ENCODE measurements around the gene CCDC136.

The CCDC136 gene

DNA sequence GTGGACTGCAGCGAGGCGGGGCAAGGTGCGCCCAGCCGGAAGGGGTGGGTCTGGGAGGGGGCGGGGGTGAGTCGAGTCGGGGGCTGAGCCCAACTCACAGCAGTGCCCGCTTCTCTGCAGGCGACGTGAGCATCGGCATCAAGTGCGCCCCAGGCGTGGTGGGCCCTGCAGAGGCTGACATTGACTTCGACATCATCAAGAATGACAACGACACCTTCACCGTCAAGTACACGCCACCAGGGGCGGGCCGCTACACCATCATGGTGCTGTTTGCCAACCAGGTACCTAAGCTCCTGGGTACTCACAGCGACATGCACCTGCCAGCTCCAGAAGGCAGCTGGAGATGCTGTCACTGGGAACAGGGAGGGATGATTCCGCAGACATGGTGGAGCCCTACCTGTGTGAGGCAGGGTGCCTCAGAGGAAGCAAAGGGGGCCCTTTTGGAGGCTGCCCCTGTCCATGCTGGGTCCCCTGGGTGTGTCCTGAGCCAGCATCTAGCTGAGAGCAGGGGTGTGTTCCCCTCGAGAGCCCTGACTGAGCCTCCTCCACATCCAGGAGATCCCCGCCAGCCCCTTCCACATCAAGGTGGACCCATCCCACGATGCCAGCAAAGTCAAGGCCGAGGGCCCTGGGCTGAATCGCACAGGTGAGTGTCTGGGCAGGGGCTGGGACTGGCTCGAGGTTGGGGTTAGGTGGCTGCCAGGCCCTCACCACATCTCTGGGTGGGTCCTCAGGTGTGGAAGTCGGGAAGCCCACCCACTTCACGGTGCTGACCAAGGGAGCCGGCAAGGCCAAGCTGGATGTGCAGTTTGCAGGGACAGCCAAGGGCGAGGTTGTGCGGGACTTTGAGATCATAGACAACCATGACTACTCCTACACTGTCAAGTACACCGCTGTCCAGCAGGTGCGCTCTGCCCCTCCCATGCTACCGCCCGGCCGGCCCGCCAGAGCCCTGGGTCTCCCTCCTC, 51.2 kb downstream of the CCDC136 start:
- Histone ChIP-seq H3K27me3 (ENCODE audit: low read depth, low read length) (no peaks in the 10 kb centered on the region), H3K9me3 (ENCODE audit: control insufficient read depth in 1 of 2, low read length in 2 of 2) (no peaks in the 10 kb centered on the region), H3K36me3 (ENCODE audit: control insufficient read depth in 1 of 2, insufficient read depth in 2 of 2, low read length in 2 of 2) (peaks cover 52 to 100% of the 10 kb centered on the region in 2 donors), H3K4me3 (ENCODE audit: low read depth in 1 of 2, low read length in 2 of 2) (no peak overlapping the region), H3K4me1 (ENCODE audit: control insufficient read depth in 1 of 2, insufficient read depth in 2 of 2, low read length in 2 of 2) (no peaks in the 10 kb centered on the region), H3K27ac (ENCODE audit: low read length) (no peak overlapping the region)

DNA sequence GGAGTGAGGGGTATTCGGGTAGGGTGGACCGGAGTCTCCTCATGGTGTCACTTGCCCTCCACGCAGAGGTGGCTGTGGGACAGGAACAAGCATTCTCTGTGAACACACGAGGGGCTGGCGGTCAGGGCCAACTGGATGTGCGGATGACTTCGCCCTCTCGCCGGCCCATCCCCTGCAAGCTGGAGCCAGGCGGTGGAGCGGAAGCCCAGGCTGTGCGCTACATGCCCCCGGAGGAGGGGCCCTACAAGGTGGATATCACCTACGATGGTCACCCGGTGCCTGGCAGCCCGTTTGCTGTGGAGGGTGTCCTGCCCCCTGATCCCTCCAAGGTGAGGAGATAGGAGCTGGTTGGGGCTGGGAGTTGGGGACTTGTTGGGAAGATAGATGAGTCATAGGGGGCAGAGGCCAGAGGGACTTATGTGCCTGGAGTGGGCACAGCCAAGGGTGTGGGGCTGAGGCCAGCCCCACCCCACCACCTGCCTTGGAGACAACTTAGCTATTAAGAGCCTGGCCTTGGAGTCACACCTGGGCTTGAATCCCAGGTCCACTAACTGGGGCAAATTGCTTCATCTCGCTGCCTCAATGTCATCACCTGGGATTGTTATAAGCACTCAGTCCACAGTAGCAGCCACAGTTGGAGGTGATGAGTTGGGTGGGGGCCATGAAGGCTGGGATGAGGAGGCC, 52.3 kb downstream of the CCDC136 start:
- Histone ChIP-seq H3K4me3 (ENCODE audit: low read depth in 1 of 2, low read length in 2 of 2) (no peak overlapping the region), H3K4me1 (ENCODE audit: control insufficient read depth in 1 of 2, insufficient read depth in 2 of 2, low read length in 2 of 2) (no peaks in the 10 kb centered on the region), H3K27ac (ENCODE audit: low read length) (no peak overlapping the region), H3K9me3 (ENCODE audit: control insufficient read depth in 1 of 2, low read length in 2 of 2) (no peaks in the 10 kb centered on the region), H3K27me3 (ENCODE audit: low read depth, low read length) (no peaks in the 10 kb centered on the region), H3K36me3 (ENCODE audit: control insufficient read depth in 1 of 2, insufficient read depth in 2 of 2, low read length in 2 of 2) (peaks cover 47 to 100% of the 10 kb centered on the region in 2 donors)

DNA sequence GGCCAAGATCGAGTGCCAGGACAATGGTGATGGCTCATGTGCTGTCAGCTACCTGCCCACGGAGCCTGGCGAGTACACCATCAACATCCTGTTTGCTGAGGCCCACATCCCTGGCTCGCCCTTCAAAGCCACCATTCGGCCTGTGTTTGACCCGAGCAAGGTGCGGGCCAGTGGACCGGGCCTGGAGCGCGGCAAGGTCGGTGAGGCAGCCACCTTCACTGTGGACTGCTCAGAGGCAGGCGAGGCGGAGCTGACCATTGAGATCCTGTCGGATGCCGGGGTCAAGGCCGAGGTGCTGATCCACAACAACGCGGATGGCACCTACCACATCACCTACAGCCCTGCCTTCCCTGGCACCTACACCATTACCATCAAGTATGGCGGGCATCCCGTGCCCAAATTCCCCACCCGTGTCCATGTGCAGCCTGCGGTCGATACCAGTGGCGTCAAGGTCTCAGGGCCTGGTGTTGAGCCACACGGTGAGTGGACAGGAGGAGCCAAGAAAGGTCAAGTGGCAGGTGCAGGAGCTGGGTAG, 53.1 kb downstream of the CCDC136 start:
- no peaks in the 10 kb centered on the region for H3K4me1 ChIP-seq (ENCODE audit: control insufficient read depth in 1 of 2, insufficient read depth in 2 of 2, low read length in 2 of 2)
- H3K27me3 ChIP-seq (ENCODE audit: low read depth, low read length): no peaks in the 10 kb centered on the region
- no peaks in the 10 kb centered on the region for H3K9me3 ChIP-seq (ENCODE audit: control insufficient read depth in 1 of 2, low read length in 2 of 2)
- no peak overlapping the region for H3K27ac ChIP-seq (ENCODE audit: low read length)
- no peak overlapping the region for H3K4me3 ChIP-seq (ENCODE audit: low read depth in 1 of 2, low read length in 2 of 2)
- peaks cover 42 to 100% of the 10 kb centered on the region in 2 donors for H3K36me3 ChIP-seq (ENCODE audit: control insufficient read depth in 1 of 2, insufficient read depth in 2 of 2, low read length in 2 of 2)

GRCh38 chr7:128845475-128845874, 53.7 kb downstream of the CCDC136 start:
- Histone ChIP-seq H3K27me3 (ENCODE audit: low read depth, low read length) (no peaks in the 10 kb centered on the region), H3K27ac (ENCODE audit: low read length) (no peak overlapping the region), H3K9me3 (ENCODE audit: control insufficient read depth in 1 of 2, low read length in 2 of 2) (no peaks in the 10 kb centered on the region), H3K36me3 (ENCODE audit: control insufficient read depth in 1 of 2, insufficient read depth in 2 of 2, low read length in 2 of 2) (peaks cover 42 to 100% of the 10 kb centered on the region in 2 donors), H3K4me3 (ENCODE audit: low read depth in 1 of 2, low read length in 2 of 2) (no peak overlapping the region), H3K4me1 (ENCODE audit: control insufficient read depth in 1 of 2, insufficient read depth in 2 of 2, low read length in 2 of 2) (no peaks in the 10 kb centered on the region)

- Histone ChIP-seq H3K27ac (ENCODE audit: low read length) (no peak overlapping the region), H3K36me3 (ENCODE audit: control insufficient read depth in 1 of 2, insufficient read depth in 2 of 2, low read length in 2 of 2) (peaks cover 42 to 100% of the 10 kb centered on the region in 2 donors), H3K27me3 (ENCODE audit: low read depth, low read length) (no peaks in the 10 kb centered on the region), H3K4me3 (ENCODE audit: low read depth in 1 of 2, low read length in 2 of 2) (no peak overlapping the region), H3K9me3 (ENCODE audit: control insufficient read depth in 1 of 2, low read length in 2 of 2) (no peaks in the 10 kb centered on the region), H3K4me1 (ENCODE audit: control insufficient read depth in 1 of 2, insufficient read depth in 2 of 2, low read length in 2 of 2) (no peaks in the 10 kb centered on the region)
These were observed 54.2 kb downstream of the CCDC136 start for GRCh38 chr7:128845987-128846386.

DNA sequence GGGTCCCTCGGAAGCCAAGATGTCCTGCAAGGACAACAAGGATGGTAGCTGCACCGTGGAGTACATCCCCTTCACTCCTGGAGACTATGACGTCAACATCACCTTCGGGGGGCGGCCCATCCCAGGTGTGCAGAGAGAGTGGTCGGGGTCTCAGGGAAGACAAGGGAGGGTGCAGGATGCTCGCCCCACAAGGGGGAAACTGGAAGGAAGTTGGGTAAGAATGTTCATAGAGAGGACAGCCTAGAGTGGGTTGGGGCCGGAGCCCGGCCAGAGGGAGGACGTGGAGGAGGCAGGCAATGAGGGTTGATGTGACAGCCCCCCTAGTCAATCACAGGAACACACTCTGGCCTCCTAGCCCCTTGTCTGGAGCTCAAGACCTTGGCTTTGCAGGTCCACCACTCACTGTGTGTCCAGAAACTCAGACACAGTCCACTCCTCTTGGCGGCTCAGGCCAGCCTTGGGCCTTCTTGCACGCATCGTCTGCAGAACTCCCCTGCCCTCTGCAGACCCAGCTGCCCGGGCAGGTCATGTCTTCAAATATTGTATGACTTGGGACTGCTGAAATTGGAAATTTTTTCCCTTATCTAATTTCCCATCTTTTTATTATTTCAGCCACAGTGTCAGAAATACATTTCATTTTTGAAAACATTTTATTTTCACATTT, 55.1 kb downstream of the CCDC136 start:
- Histone ChIP-seq H3K4me1 (ENCODE audit: control insufficient read depth in 1 of 2, insufficient read depth in 2 of 2, low read length in 2 of 2) (no peaks in the 10 kb centered on the region), H3K4me3 (ENCODE audit: low read depth in 1 of 2, low read length in 2 of 2) (no peak overlapping the region), H3K36me3 (ENCODE audit: control insufficient read depth in 1 of 2, insufficient read depth in 2 of 2, low read length in 2 of 2) (peaks cover 38 to 100% of the 10 kb centered on the region in 2 donors), H3K27me3 (ENCODE audit: low read depth, low read length) (no peaks in the 10 kb centered on the region), H3K9me3 (ENCODE audit: control insufficient read depth in 1 of 2, low read length in 2 of 2) (no peaks in the 10 kb centered on the region), H3K27ac (ENCODE audit: low read length) (no peak overlapping the region)

GRCh38 chr7:128847721-128848211, 56.0 kb downstream of the CCDC136 start:
- Histone ChIP-seq H3K27ac (ENCODE audit: low read length) (no peak overlapping the region), H3K4me1 (ENCODE audit: control insufficient read depth in 1 of 2, insufficient read depth in 2 of 2, low read length in 2 of 2) (no peaks in the 10 kb centered on the region), H3K9me3 (ENCODE audit: control insufficient read depth in 1 of 2, low read length in 2 of 2) (no peaks in the 10 kb centered on the region), H3K4me3 (ENCODE audit: low read depth in 1 of 2, low read length in 2 of 2) (no peak overlapping the region), H3K27me3 (ENCODE audit: low read depth, low read length) (no peaks in the 10 kb centered on the region), H3K36me3 (ENCODE audit: control insufficient read depth in 1 of 2, insufficient read depth in 2 of 2, low read length in 2 of 2) (peaks cover 39 to 100% of the 10 kb centered on the region in 2 donors)

- no peak overlapping the region for H3K27ac ChIP-seq (ENCODE audit: low read length)
These were observed 56.8 kb downstream of the CCDC136 start for GRCh38 chr7:128848289-128849155.

DNA sequence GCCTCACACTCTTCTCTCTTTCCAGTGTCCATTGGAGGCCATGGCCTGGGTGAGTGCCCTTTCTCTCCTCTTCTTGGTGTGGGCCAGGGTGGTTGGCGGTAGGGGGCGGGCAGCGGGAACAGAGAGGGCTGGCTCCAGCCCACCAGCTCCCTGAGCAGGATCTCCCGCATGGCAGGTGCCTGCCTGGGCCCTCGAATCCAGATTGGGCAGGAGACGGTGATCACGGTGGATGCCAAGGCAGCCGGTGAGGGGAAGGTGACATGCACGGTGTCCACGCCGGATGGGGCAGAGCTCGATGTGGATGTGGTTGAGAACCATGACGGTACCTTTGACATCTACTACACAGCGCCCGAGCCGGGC, 57.4 kb downstream of the CCDC136 start:
- Histone ChIP-seq H3K27me3 (ENCODE audit: low read depth, low read length) (no peaks in the 10 kb centered on the region), H3K4me3 (ENCODE audit: low read depth in 1 of 2, low read length in 2 of 2) (no peak overlapping the region), H3K4me1 (ENCODE audit: control insufficient read depth in 1 of 2, insufficient read depth in 2 of 2, low read length in 2 of 2) (no peaks in the 10 kb centered on the region), H3K9me3 (ENCODE audit: control insufficient read depth in 1 of 2, low read length in 2 of 2) (no peaks in the 10 kb centered on the region), H3K36me3 (ENCODE audit: control insufficient read depth in 1 of 2, insufficient read depth in 2 of 2, low read length in 2 of 2) (peaks cover 37 to 100% of the 10 kb centered on the region in 2 donors), H3K27ac (ENCODE audit: low read length) (no peak overlapping the region)

More at GRCh38 chr7:128848289-128849155, 56.8 kb downstream of the CCDC136 start:
- Histone ChIP-seq H3K4me1 (ENCODE audit: control insufficient read depth in 1 of 2, insufficient read depth in 2 of 2, low read length in 2 of 2) (no peaks in the 10 kb centered on the region), H3K27me3 (ENCODE audit: low read depth, low read length) (no peaks in the 10 kb centered on the region), H3K4me3 (ENCODE audit: low read depth in 1 of 2, low read length in 2 of 2) (no peak overlapping the region), H3K9me3 (ENCODE audit: control insufficient read depth in 1 of 2, low read length in 2 of 2) (no peaks in the 10 kb centered on the region), H3K36me3 (ENCODE audit: control insufficient read depth in 1 of 2, insufficient read depth in 2 of 2, low read length in 2 of 2) (peaks cover 43 to 100% of the 10 kb centered on the region in 2 donors)

- H3K27ac ChIP-seq (ENCODE audit: low read length): no peak overlapping the region
- H3K27me3 ChIP-seq (ENCODE audit: low read depth, low read length): no peaks in the 10 kb centered on the region
- no peaks in the 10 kb centered on the region for H3K9me3 ChIP-seq (ENCODE audit: control insufficient read depth in 1 of 2, low read length in 2 of 2)
- H3K4me3 ChIP-seq (ENCODE audit: low read depth in 1 of 2, low read length in 2 of 2): no peak overlapping the region
- no peaks in the 10 kb centered on the region for H3K4me1 ChIP-seq (ENCODE audit: control insufficient read depth in 1 of 2, insufficient read depth in 2 of 2, low read length in 2 of 2)
- H3K36me3 ChIP-seq (ENCODE audit: control insufficient read depth in 1 of 2, insufficient read depth in 2 of 2, low read length in 2 of 2): peaks cover 34 to 100% of the 10 kb centered on the region in 2 donors
These were observed 58.2 kb downstream of the CCDC136 start for GRCh38 chr7:128849804-128850490.

All from muscle layer of duodenum (tissue), 2 donors.